HepG2 (cell line): ENCODE measurements around the gene AGRP. TPM values are rescaled to one million over a fixed set of nuclear protein-coding genes. Genes with fewer than 3 reads are reported as not detected.
A peak's percentile ranks its signal among the peaks of the same experiment; 100 is the strongest.

ENCODE experiments used
- ATAC-seq: fragments of 200-7000 bp; cut with Tn5 transposase; 3 replicates; pipeline ENCODE4 v1.9.1; 2020; ENCODE audit warnings: mild to moderate bottlenecking, moderate library complexity
- BruUV-seq: library from RNA; stranded (reverse); fragments of 400-500 nt; replicated peaks from 2 replicates; lab custom pipeline; 2021; lab: Mats Ljungman, UMichigan
- CTCF ChIA-PET: fragments of 300-600 bp; formaldehyde crosslinking; extraction: SDS; loops from one replicate; lab custom pipeline; 2021; ENCODE audit warnings: low total read pairs, inconsistent platforms, low intra/inter-chr PET ratio; lab: Yijun Ruan, JAX
- POLR2A ChIA-PET: fragments of 350-600 bp; sonication (Branson Sonifier 250); formaldehyde crosslinking; loops from one replicate; lab custom pipeline; 2020; ENCODE audit warnings: antibody characterized with exemption, inconsistent platforms; lab: Yijun Ruan, JAX
- DNase-seq: peaks from one replicate; pipeline ENCODE4 v3.0.0-alpha.2; 2015; ENCODE audit warnings: low spot score
- FAIRE-seq: peaks from 3 replicates; lab custom pipeline; 2011; peaks lifted over from hg19 to GRCh38; lab: Jason Lieb, UNC
- H2AFZ ChIP-seq: one replicate; pipeline ENCODE4 v1.6.1; 2011; ENCODE audit warnings: low read length, inconsistent platforms
- H3K27ac ChIP-seq: fragments of 300-600 bp; 3 replicates; pipeline ENCODE4 v1.8.0; 2011; ENCODE audit warnings: mixed run types, mild to moderate bottlenecking, mixed read lengths, low read length, inconsistent platforms; ENCODE audit not compliant: insufficient read depth; ENCODE audit errors: extremely low read length
- H3K27me3 ChIP-seq, 2 experiments: fragments of 200-600 bp in 1 of 2; 2 replicates in 1 of 2; 3 replicates in 1 of 2; pipeline versions ENCODE4 v1.6.0 to v1.8.0; 2011; ENCODE audit warnings: low read length in 2 of 2, mild to moderate bottlenecking in 2 of 2, moderate library complexity in 2 of 2, inconsistent platforms in 1 of 2; ENCODE audit not compliant: insufficient read depth in 2 of 2, control insufficient read depth in 1 of 2
- H3K36me3 ChIP-seq, 2 experiments: fragments of 200-600 bp in 1 of 2; replicated peaks in 1 of 2; 2 replicates in 1 of 2; 3 replicates in 1 of 2; pipeline versions ENCODE4 v1.5.1 to v1.8.0; 2011; ENCODE audit warnings: low read length in 2 of 2, inconsistent platforms in 1 of 2; ENCODE audit not compliant: insufficient read depth in 2 of 2, control insufficient read depth in 1 of 2
- H3K4me1 ChIP-seq: 2 replicates; pipeline ENCODE4 v1.5.1; 2012; ENCODE audit warnings: low read length, inconsistent platforms; ENCODE audit not compliant: insufficient read depth
- H3K4me2 ChIP-seq: 2 replicates; pipeline ENCODE4 v1.6.0; 2011; ENCODE audit warnings: low read depth, low read length, inconsistent platforms
- H3K4me3 ChIP-seq, 3 experiments: fragments of 200-600 bp in 1 of 3; sonication (generic), shearing (Covaris generic) in 1 of 3; replicated peaks in 1 of 3; 2 replicates each; pipeline ENCODE4 v1.5.1; 2011 to 2016; ENCODE audit warnings: low read length in 3 of 3, inconsistent platforms in 2 of 3, low read depth in 2 of 3, mild to moderate bottlenecking in 2 of 3, control low read depth in 1 of 3, mixed read lengths in 1 of 3; ENCODE audit not compliant: insufficient read depth in 1 of 3
- H3K79me2 ChIP-seq: one replicate; pipeline ENCODE4 v1.6.1; 2011; ENCODE audit warnings: low read length, inconsistent platforms; ENCODE audit not compliant: insufficient read depth
- H3K9ac ChIP-seq: 2 replicates; pipeline ENCODE4 v1.6.0; 2011; ENCODE audit warnings: mild to moderate bottlenecking, low read depth, low read length, inconsistent platforms; ENCODE audit not compliant: insufficient read depth
- H3K9me3 ChIP-seq: 2 replicates; pipeline ENCODE4 v1.5.1; 2012; ENCODE audit warnings: mild to moderate bottlenecking, low read length
- H4K20me1 ChIP-seq: 2 replicates; pipeline ENCODE4 v1.6.0; 2011; ENCODE audit warnings: inconsistent platforms, mild to moderate bottlenecking, low read length, moderate library complexity; ENCODE audit not compliant: insufficient read depth
- HDAC6 ChIP-seq: fragments of 200-600 bp; sonication (generic); IDR thresholded peaks from 2 replicates; pipeline ENCODE4 v1.7.0; 2017; ENCODE audit warnings: mild to moderate bottlenecking, antibody characterized with exemption, low read length, low read depth
- MAFF ChIP-seq: IDR thresholded peaks from 2 replicates; pipeline ENCODE4 v1.6.1; 2011; ENCODE audit warnings: low read depth, low read length, improper control_type of control experiment
- MAFK ChIP-seq, 2 experiments: IDR thresholded peaks in 1 of 2; conservative IDR thresholded peaks in 1 of 2; 2 replicates each; pipeline ENCODE4 v1.6.1; 2011; ENCODE audit warnings: improper control_type of control experiment in 2 of 2, low read length in 2 of 2
- NFE2L2 ChIP-seq: fragments of 150-350 bp; IDR thresholded peaks from 2 replicates; pipeline ENCODE4 v1.6.1; 2014; ENCODE audit warnings: low read length
- ZMAT5 ChIP-seq: sonication (generic); formaldehyde crosslinking; IDR thresholded peaks from 2 replicates; pipeline ENCODE4 v1.5.0; 2020; ENCODE audit warnings: mild to moderate bottlenecking, low read depth, missing genetic modification reagents, borderline replicate concordance
- ZNF580 ChIP-seq: IDR thresholded peaks from 2 replicates; pipeline ENCODE4 v1.6.1; 2016; ENCODE audit warnings: low read depth, borderline replicate concordance
- ZNF782 ChIP-seq: sonication (generic); formaldehyde crosslinking; IDR thresholded peaks from 2 replicates; pipeline ENCODE4 v1.4.0; 2020; ENCODE audit warnings: missing genetic modification reagents, mild to moderate bottlenecking, borderline replicate concordance
- WGBS: methylation state at CpG from one replicate; pipeline ENCODE4 v1.1.6; 2017; ENCODE audit warnings: low lambda C conversion rate; 5-methylcytosine and 5-hydroxymethylcytosine counted together
- in situ Hi-C: cut with HindIII; loops from 2 replicates; pipeline ENCODE4 v1.10.0; 2017; ENCODE audit warnings: low pct_unique_long_range_greater_than_20kb; ENCODE audit not compliant: extremely low pct_ligation_motif_present
- intact Hi-C: fragments of 100-400 bp; cut with micrococcal nuclease; formaldehyde crosslinking; loops from one replicate; pipeline ENCODE4 v1.10.0; 2022; ENCODE audit not compliant: unreplicated experiment
- polyA plus RNA-seq, 8 experiments: library from polyadenylated mRNA; depleted of rRNA in 3 of 8; stranded (reverse) in 7 of 8; unstranded in 1 of 8; fragments of >200 nt; fragmentation: Illumina TruSeq in 4 of 8; extraction: Trizol in 4 of 8; gene quantifications; 2 replicates each; pipeline versions ENCODE4 v1.2.1 to v1.2.3, GENCODE V29; 2011 to 2016; ENCODE audit warnings: low read depth in 4 of 8, missing spikeins in 1 of 8, mixed read lengths in 1 of 8; ENCODE audit not compliant: insufficient read depth in 1 of 8
- total RNA-seq, 5 experiments: library from RNA; depleted of rRNA; stranded (reverse); fragments of >200 nt; fragmentation: Illumina TruSeq; extraction: Trizol; gene quantifications; 2 replicates each; pipeline ENCODE4 v1.2.3, GENCODE V29; 2016; ENCODE audit warnings: low read depth in 1 of 5

AGRP gene
- total and polyA plus RNA-seq, 2 of the 13 experiments (the other 11 are each of a cell fraction or from before 2014, with no cell fraction given): not detected

GRCh38 chr16:67463691-67464090, 19.7 kb downstream of the AGRP start:
- Histone ChIP-seq H3K36me3 (peaks cover 4 to 13% of the 10 kb centered on the region in 2 experiments; a peak in 3 of 5 replicates), H3K27me3 (no peaks in the 10 kb centered on the region), H3K79me2 (peaks cover 15% of the 10 kb centered on the region), H3K4me1 (peaks cover 23% of the 10 kb centered on the region), H3K4me3 (no peak overlapping the region), H3K4me2 (no peak overlapping the region), H3K9me3 (no peaks in the 10 kb centered on the region), H4K20me1 (peaks cover 7% of the 10 kb centered on the region; the same call in 1 of the 2 replicates), H2AFZ (no peak overlapping the region), H3K27ac (no peak overlapping the region), H3K9ac (no peak overlapping the region)
- no TSS peak for BruUV-seq
- no peak for FAIRE-seq
- ChIA-PET POLR2A (interaction anchor here (0.7 to 1.4 kb wide), 3 partner anchors 18 to 35 kb away, joined by 3 to 5 read pairs (median 4); partner anchors contain the start of gene HSD11B2), CTCF (no interaction called here)
- no peak for ATAC-seq
- TF ChIP-seq ZNF782 (CRISPR knock-in tag) (no peak), HDAC6 (no peak), ZMAT5 (CRISPR knock-in tag) (no peak)
- DNase-seq: no peak
- WGBS: 93% methylated on average over 4 of the region's 4 CpGs
- intact Hi-C loops: loop anchor here (2.0 kb wide), 1 partner anchor 17 kb away; no protein-coding TSS in a partner anchor
- in situ Hi-C loops: no loop called here

GRCh38 chr16:67463059-67463458, 20.3 kb downstream of the AGRP start:
- intact Hi-C loops (no loop called here), in situ Hi-C loops (no loop called here)
- no peak for ATAC-seq

More at GRCh38 chr16:67463059-67463458, 20.3 kb downstream of the AGRP start:
- Histone ChIP-seq H4K20me1 (peaks cover 7% of the 10 kb centered on the region; the same call in 1 of the 2 replicates), H3K27ac (no peak overlapping the region), H3K79me2 (peaks cover 13% of the 10 kb centered on the region), H3K9me3 (no peaks in the 10 kb centered on the region), H3K9ac (no peak overlapping the region), H3K36me3 (peaks cover 4 to 13% of the 10 kb centered on the region in 2 experiments; a peak in 3 of 5 replicates), H3K4me2 (no peak overlapping the region), H3K27me3 (no peaks in the 10 kb centered on the region), H3K4me1 (peaks cover 27% of the 10 kb centered on the region), H2AFZ (no peak overlapping the region), H3K4me3 (no peak overlapping the region)
- POLR2A ChIA-PET: interaction anchor here (1.0 to 1.4 kb wide), 3 partner anchors 17 to 34 kb away, joined by 3 to 4 read pairs (median 3); partner anchors contain the start of gene HSD11B2
- CTCF ChIA-PET: no interaction called here
- FAIRE-seq: no peak
- peak; percentile 81 to 82 for TF ChIP-seq MAFK (conservative IDR thresholded peaks at IDR 0.05 in 1 of 2, IDR thresholded peaks at IDR 0.05 in 1 of 2; ENCODE audit: low read length in 2 of 2)
- no peak for TF ChIP-seq NFE2L2
- TF ChIP-seq ZNF580 (CRISPR knock-in tag): no peak
- peak; percentile 68; the same call in 1 of the 2 replicates for TF ChIP-seq MAFF
- 94% methylated on average over 5 of the region's 5 CpGs for WGBS
- no TSS peak for BruUV-seq
- DNase-seq: no peak
